Endothelial cell (in vitro differentiated cells): Measurements from ENCODE around the gene MKNK1. TPM values are rescaled to one million over a fixed set of nuclear protein-coding genes. Genes with fewer than 3 reads are reported as not detected.

ENCODE experiments used
- DNase-seq: peaks from one replicate; pipeline ENCODE4 v3.0.0; 2021; ENCODE audit warnings: low spot score
- H3K27ac Mint-ChIP-seq: one replicate; pipeline ENCODE4 v1.8.0; 2021; ENCODE audit warnings: mixed read lengths, inconsistent platforms; ENCODE audit not compliant: unreplicated experiment
- H3K27me3 Mint-ChIP-seq: one replicate; pipeline ENCODE4 v1.8.0; 2021; ENCODE audit warnings: mild to moderate bottlenecking, moderate library complexity, mixed read lengths, inconsistent platforms; ENCODE audit not compliant: unreplicated experiment
- H3K36me3 Mint-ChIP-seq: one replicate; pipeline ENCODE4 v1.8.0; 2021; ENCODE audit warnings: mild to moderate bottlenecking, low read depth, mixed read lengths, inconsistent platforms; ENCODE audit not compliant: unreplicated experiment
- H3K4me1 Mint-ChIP-seq: one replicate; pipeline ENCODE4 v1.8.0; 2021; ENCODE audit warnings: mild to moderate bottlenecking, mixed read lengths, inconsistent platforms; ENCODE audit not compliant: unreplicated experiment
- H3K4me3 Mint-ChIP-seq: one replicate; pipeline ENCODE4 v1.8.0; 2021; ENCODE audit warnings: mild to moderate bottlenecking, mixed read lengths, inconsistent platforms; ENCODE audit not compliant: unreplicated experiment
- H3K9me3 Mint-ChIP-seq: one replicate; pipeline ENCODE4 v1.8.0; 2021; ENCODE audit warnings: mixed read lengths, inconsistent platforms; ENCODE audit not compliant: unreplicated experiment
- total RNA-seq: library from RNA; stranded (reverse); fragmentation: NEBNext Ultra II Directional; extraction: Animal tissue kit (Norgen Biotek cat#: 25700); gene quantifications from one replicate; pipeline ENCODE4 v1.2.1, GENCODE V29; 2021; ENCODE audit not compliant: unreplicated experiment
- TF ChIP-seq, protein P1 (sequence below): fragments of 200-600 bp; sonication (generic); IDR thresholded peaks from one replicate; pipeline ENCODE4 v1.5.0; 2021; ENCODE audit warnings: antibody characterized with exemption; ENCODE audit not compliant: unreplicated experiment

Gene MKNK1
- total RNA-seq, 1 donor from 2014 or later = 57.9 TPM

DNA sequence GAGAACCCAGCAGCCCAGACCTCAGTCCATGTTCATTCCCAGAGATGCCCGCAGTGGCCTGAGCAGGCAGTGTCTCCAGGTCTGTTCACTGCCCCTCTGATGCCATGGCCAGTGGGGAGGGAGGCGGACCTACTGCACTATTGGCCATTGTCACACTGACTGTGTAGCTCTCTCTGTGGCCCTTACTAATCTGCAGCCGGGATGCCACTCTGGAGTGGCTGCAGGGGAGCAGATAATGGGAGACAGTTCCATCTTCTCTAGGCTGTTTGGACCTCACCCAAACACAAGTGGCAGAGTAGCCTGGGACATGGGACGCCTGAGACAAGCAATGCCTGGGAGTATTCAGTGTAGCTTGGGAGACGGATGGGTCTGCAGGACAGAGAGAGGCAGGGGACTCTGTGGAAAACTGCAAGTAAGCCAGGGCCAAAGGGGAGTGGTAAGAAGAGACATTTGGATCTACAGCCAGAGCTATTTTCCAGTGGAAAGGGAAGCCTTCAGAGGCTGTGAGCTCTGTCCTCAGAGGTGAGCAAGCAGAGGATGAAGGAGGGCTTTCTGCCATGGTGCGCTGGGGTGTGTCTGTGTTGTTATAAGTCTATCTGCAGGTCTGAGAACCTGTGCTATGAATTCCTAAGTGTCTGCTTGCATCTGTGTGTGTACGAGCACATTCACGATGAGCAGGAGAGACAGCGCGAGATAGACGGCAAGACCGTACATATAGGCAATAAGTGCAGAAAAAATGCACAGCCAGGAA, 87.7 kb downstream of the MKNK1 start:
- peaks cover 16% of the 10 kb centered on the region for H3K27me3 Mint-ChIP-seq
- peaks cover 16% of the 10 kb centered on the region for H3K4me1 Mint-ChIP-seq
- H3K4me3 Mint-ChIP-seq = no peak overlapping the region
- TF ChIP-seq, protein P1, sequence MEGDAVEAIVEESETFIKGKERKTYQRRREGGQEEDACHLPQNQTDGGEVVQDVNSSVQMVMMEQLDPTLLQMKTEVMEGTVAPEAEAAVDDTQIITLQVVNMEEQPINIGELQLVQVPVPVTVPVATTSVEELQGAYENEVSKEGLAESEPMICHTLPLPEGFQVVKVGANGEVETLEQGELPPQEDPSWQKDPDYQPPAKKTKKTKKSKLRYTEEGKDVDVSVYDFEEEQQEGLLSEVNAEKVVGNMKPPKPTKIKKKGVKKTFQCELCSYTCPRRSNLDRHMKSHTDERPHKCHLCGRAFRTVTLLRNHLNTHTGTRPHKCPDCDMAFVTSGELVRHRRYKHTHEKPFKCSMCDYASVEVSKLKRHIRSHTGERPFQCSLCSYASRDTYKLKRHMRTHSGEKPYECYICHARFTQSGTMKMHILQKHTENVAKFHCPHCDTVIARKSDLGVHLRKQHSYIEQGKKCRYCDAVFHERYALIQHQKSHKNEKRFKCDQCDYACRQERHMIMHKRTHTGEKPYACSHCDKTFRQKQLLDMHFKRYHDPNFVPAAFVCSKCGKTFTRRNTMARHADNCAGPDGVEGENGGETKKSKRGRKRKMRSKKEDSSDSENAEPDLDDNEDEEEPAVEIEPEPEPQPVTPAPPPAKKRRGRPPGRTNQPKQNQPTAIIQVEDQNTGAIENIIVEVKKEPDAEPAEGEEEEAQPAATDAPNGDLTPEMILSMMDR = no peak
- no peaks in the 10 kb centered on the region for H3K9me3 Mint-ChIP-seq
- DNase-seq = no peak
- no peak overlapping the region for H3K27ac Mint-ChIP-seq
- no peaks in the 10 kb centered on the region for H3K36me3 Mint-ChIP-seq

DNA sequence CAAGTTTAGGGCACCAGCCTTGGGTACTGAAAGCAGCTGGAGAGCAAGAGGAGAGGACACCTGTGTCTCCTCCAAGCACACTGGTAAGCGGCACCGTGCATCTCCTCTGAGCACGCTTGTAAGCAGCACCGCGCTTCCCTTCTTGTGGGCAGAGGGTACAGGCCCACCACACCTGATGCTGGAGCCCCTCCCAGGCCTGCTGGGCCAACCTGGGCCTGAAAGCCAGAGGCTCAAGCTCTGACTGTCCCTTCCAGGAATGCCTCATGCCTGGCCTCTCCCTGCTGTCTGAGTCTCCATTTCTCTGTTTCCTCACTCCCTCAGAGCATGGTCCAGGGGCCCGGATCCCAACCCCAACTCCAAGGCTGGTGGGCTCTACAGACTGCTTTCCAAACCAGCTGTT, 88.5 kb downstream of the MKNK1 start:
- no peaks in the 10 kb centered on the region for H3K9me3 Mint-ChIP-seq
- H3K27ac Mint-ChIP-seq = no peak overlapping the region
- peaks cover 15% of the 10 kb centered on the region for H3K4me1 Mint-ChIP-seq
- DNase-seq = no peak
- TF ChIP-seq, protein P1 = no peak
- no peak overlapping the region for H3K4me3 Mint-ChIP-seq
- H3K36me3 Mint-ChIP-seq = no peaks in the 10 kb centered on the region
- peaks cover 15% of the 10 kb centered on the region for H3K27me3 Mint-ChIP-seq

- Mint-ChIP-seq H3K27me3 (peaks cover 14% of the 10 kb centered on the region), H3K4me1 (peaks cover 12% of the 10 kb centered on the region), H3K4me3 (no peak overlapping the region), H3K36me3 (no peaks in the 10 kb centered on the region), H3K9me3 (no peaks in the 10 kb centered on the region), H3K27ac (no peak overlapping the region)
- DNase-seq = no peak
- TF ChIP-seq, protein P1 = no peak
Measured at GRCh38 chr1:46513536-46513935, 90.5 kb downstream of the MKNK1 start.

- H3K4me1 Mint-ChIP-seq = peaks cover 12% of the 10 kb centered on the region
- H3K27me3 Mint-ChIP-seq = peaks cover 10% of the 10 kb centered on the region
- H3K4me3 Mint-ChIP-seq = no peak overlapping the region
Measured at GRCh38 chr1:46512792-46513190, 91.3 kb downstream of the MKNK1 start.

More at GRCh38 chr1:46512792-46513190, 91.3 kb downstream of the MKNK1 start:
- Mint-ChIP-seq H3K27ac (no peak overlapping the region), H3K36me3 (no peaks in the 10 kb centered on the region), H3K9me3 (no peaks in the 10 kb centered on the region)
- DNase-seq = no peak
- TF ChIP-seq, protein P1 = no peak
